ENCODE measurements around the gene GEMIN7. TPM values are rescaled to one million over a fixed set of nuclear protein-coding genes. Genes with fewer than 3 reads are reported as not detected.

GEMIN7 gene
- total and polyA plus RNA-seq, 2 of the 13 experiments (the other 11 are each of a cell fraction or from before 2014, with no cell fraction given): 24.1 to 30.6 TPM

DNA sequence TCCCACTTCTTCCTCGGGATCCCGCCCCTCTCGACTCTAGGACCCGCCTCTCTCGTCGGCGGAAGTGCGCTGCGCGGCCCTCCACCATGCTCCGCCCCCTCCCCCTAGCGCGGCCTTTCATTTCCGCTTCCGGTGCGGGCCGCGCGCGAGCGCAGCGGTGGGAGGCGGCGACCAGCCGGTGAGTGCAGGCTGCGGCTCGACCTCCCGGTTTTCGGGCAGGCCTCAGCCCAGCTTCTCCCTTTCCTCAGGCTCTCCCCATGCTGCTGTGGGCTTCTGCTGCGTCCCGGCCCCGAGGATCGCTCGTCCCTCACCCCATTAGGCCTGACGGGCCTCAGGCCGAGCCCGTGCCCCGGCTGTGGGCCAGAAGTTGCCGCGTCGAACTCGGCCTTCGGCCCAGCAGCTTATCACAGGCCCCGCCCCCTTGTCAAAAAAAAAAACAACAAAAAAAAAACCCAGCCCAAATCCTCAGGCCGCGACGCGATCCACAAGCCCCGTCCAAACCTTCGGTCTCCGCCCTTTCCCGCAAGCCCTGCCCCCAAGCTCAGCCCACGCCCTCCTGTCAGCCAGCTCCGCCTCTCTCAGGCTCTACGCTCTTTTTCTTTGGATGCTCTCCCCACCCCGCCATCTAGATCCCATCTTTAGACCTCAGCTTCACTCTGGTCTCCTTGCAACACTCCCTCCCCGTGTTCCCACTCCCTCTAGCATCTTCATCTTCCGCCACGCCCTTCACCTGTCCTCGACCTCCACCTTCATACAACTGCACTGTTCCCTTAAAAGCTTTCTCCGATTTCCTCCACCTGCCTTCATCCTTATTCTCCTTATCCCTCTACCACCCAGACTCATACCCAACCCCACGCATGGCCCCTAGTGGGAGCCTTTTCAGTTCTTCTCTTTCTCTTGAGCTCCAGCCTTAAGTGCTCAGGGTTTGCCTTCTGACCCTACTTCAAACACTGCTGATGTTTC is 39.8 kb upstream of the GEMIN7 start, which contains the start of gene CLASRP (continued):
- TF ChIP-seq ARID3A (IDR thresholded peaks at IDR 0.05; ENCODE audit: low read depth, low read length): no peak
- TF ChIP-seq ZNF615 (CRISPR knock-in tag; IDR thresholded peaks at IDR 0.05; ENCODE audit: borderline replicate concordance): no peak
- TF ChIP-seq, protein P1, sequence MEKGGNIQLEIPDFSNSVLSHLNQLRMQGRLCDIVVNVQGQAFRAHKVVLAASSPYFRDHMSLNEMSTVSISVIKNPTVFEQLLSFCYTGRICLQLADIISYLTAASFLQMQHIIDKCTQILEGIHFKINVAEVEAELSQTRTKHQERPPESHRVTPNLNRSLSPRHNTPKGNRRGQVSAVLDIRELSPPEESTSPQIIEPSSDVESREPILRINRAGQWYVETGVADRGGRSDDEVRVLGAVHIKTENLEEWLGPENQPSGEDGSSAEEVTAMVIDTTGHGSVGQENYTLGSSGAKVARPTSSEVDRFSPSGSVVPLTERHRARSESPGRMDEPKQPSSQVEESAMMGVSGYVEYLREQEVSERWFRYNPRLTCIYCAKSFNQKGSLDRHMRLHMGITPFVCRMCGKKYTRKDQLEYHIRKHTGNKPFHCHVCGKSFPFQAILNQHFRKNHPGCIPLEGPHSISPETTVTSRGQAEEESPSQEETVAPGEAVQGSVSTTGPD (CRISPR knock-in tag; IDR thresholded peaks at IDR 0.05): no peak
- TF ChIP-seq HOXA5 (CRISPR knock-in tag; IDR thresholded peaks at IDR 0.05): peak; percentile 88
- TF ChIP-seq IRF1 (CRISPR knock-in tag; IDR thresholded peaks at IDR 0.05; ENCODE audit: low read depth): no peak
- 0 out of 2 replicates have a peak, but pooled peaks have one; percentile 75 for TF ChIP-seq ZFP90 (CRISPR knock-in tag; IDR thresholded peaks at IDR 0.05; ENCODE audit: borderline replicate concordance)
- TF ChIP-seq REL (CRISPR knock-in tag; conservative IDR thresholded peaks at IDR 0.05): no peak
- TF ChIP-seq KMT2B (CRISPR knock-in tag; IDR thresholded peaks at IDR 0.05): peak; percentile 56; the same call in 1 of the 2 replicates
- peak; percentile 84 for TF ChIP-seq RBM39 (IDR thresholded peaks at IDR 0.05; ENCODE audit: low read depth, low read length, poor library complexity, severe bottlenecking)
- TF ChIP-seq HINFP (CRISPR knock-in tag; IDR thresholded peaks at IDR 0.05; ENCODE audit: low read depth): no peak
- peak; percentile 59; the same call in 1 of the 2 replicates for TF ChIP-seq ZNF83 (CRISPR knock-in tag; IDR thresholded peaks at IDR 0.05; ENCODE audit: borderline replicate concordance)
- TF ChIP-seq E2F2 (CRISPR knock-in tag; IDR thresholded peaks at IDR 0.05; ENCODE audit: borderline replicate concordance): peak; percentile 53; the same call in 1 of the 2 replicates
- no peak for TF ChIP-seq NAIF1 (CRISPR knock-in tag; IDR thresholded peaks at IDR 0.05; ENCODE audit: borderline replicate concordance)
- 0 out of 2 replicates have a peak, but pooled peaks have one; percentile 54 for TF ChIP-seq ZNF224 (CRISPR knock-in tag; IDR thresholded peaks at IDR 0.05)
- TF ChIP-seq ZIK1 (CRISPR knock-in tag; IDR thresholded peaks at IDR 0.05; ENCODE audit: borderline replicate concordance, low read depth): peak; percentile 78; the same call in 1 of the 2 replicates
- TF ChIP-seq, protein P2, sequence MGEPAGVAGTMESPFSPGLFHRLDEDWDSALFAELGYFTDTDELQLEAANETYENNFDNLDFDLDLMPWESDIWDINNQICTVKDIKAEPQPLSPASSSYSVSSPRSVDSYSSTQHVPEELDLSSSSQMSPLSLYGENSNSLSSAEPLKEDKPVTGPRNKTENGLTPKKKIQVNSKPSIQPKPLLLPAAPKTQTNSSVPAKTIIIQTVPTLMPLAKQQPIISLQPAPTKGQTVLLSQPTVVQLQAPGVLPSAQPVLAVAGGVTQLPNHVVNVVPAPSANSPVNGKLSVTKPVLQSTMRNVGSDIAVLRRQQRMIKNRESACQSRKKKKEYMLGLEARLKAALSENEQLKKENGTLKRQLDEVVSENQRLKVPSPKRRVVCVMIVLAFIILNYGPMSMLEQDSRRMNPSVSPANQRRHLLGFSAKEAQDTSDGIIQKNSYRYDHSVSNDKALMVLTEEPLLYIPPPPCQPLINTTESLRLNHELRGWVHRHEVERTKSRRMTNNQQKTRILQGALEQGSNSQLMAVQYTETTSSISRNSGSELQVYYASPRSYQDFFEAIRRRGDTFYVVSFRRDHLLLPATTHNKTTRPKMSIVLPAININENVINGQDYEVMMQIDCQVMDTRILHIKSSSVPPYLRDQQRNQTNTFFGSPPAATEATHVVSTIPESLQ (CRISPR knock-in tag; conservative IDR thresholded peaks at IDR 0.05): no peak
